GM23248 (cell line): ENCODE results near the gene FGF21. TPM values are rescaled to one million over a fixed set of nuclear protein-coding genes. Genes with fewer than 3 reads are reported as not detected.

ENCODE experiments used
- DNase-seq: peaks from one replicate; pipeline ENCODE4 v3.0.0-alpha.2; 2015
- H2AFZ ChIP-seq: fragments of 200-600 bp; sonication (generic); 2 replicates; pipeline ENCODE4 v1.6.1; 2016; ENCODE audit warnings: antibody characterized with exemption
- H3F3A ChIP-seq: fragments of 200-600 bp; sonication (generic); 2 replicates; pipeline ENCODE4 v1.6.1; 2016; ENCODE audit warnings: mild to moderate bottlenecking, antibody characterized with exemption, mixed run types; ENCODE audit not compliant: insufficient read depth
- H3K27ac ChIP-seq: fragments of 200-600 bp; sonication (generic); 2 replicates; pipeline ENCODE4 v1.5.1; 2016; ENCODE audit warnings: mild to moderate bottlenecking
- H3K27me3 ChIP-seq: fragments of 200-600 bp; sonication (generic); replicated peaks from 2 replicates; pipeline ENCODE4 v1.6.1; 2016; ENCODE audit warnings: mild to moderate bottlenecking; ENCODE audit not compliant: insufficient read depth
- H3K36me3 ChIP-seq: fragments of 200-600 bp; sonication (generic); 2 replicates; pipeline ENCODE4 v1.6.1; 2016; ENCODE audit warnings: low read depth, mild to moderate bottlenecking
- H3K4me1 ChIP-seq: fragments of 200-600 bp; sonication (generic); 2 replicates; pipeline ENCODE4 v1.6.1; 2016; ENCODE audit warnings: mild to moderate bottlenecking; ENCODE audit not compliant: insufficient read depth
- H3K4me2 ChIP-seq: fragments of 200-600 bp; sonication (generic); one replicate; pipeline ENCODE4 v1.6.1; 2016; ENCODE audit warnings: mild to moderate bottlenecking; ENCODE audit not compliant: unreplicated experiment
- H3K4me3 ChIP-seq: fragments of 200-600 bp; sonication (generic); 2 replicates; pipeline ENCODE4 v1.5.1; 2016; ENCODE audit warnings: mild to moderate bottlenecking
- H3K79me2 ChIP-seq: fragments of 200-600 bp; sonication (generic); 2 replicates; pipeline ENCODE4 v1.6.1; 2016; ENCODE audit warnings: mild to moderate bottlenecking; ENCODE audit not compliant: insufficient read depth
- H3K9ac ChIP-seq: fragments of 200-600 bp; sonication (generic); 2 replicates; pipeline ENCODE4 v1.6.1; 2016; ENCODE audit warnings: mild to moderate bottlenecking
- H3K9me2 ChIP-seq: fragments of 200-600 bp; sonication (generic); 2 replicates; pipeline ENCODE4 v1.6.1; 2016; ENCODE audit warnings: mixed run types, mild to moderate bottlenecking, moderate library complexity; ENCODE audit not compliant: insufficient read depth
- H3K9me3 ChIP-seq: fragments of 200-600 bp; sonication (generic); one replicate; pipeline ENCODE4 v1.6.1; 2017; ENCODE audit warnings: low read depth
- H4K20me1 ChIP-seq: fragments of 200-600 bp; sonication (generic); 2 replicates; pipeline ENCODE4 v1.6.0; 2016; ENCODE audit not compliant: insufficient read depth
- EZH2 ChIP-seq: fragments of 200-600 bp; sonication (generic); IDR thresholded peaks from 2 replicates; pipeline ENCODE4 v1.6.1; 2018; ENCODE audit warnings: antibody characterized with exemption, mild to moderate bottlenecking; ENCODE audit not compliant: insufficient read depth, poor library complexity, severe bottlenecking
- EZH2phosphoT487 ChIP-seq: fragments of 200-600 bp; sonication (generic); IDR thresholded peaks from 2 replicates; pipeline ENCODE4 v1.6.1; 2018; ENCODE audit warnings: antibody characterized with exemption, moderate library complexity, mild to moderate bottlenecking, low read depth; ENCODE audit not compliant: insufficient read depth
- WGBS, 2 experiments: methylation state at CpG; one replicate each; pipeline ENCODE4 v1.1.6; 2015 to 2017; ENCODE audit warnings: low lambda C conversion rate in 2 of 2, low coverage in 1 of 2; ENCODE audit errors: missing lambda C conversion rate in 2 of 2; 5-methylcytosine and 5-hydroxymethylcytosine counted together
- in situ Hi-C: fragments of 300-500 bp; cut with MboI; formaldehyde crosslinking; loops from 2 replicates; pipeline ENCODE4 v1.15.0; 2020
- polyA plus RNA-seq: library from polyadenylated mRNA; unstranded; fragments of >200 nt; fragmentation: Nextera tagmentation; extraction: Ambion mirVana; gene quantifications from 2 replicates; pipeline ENCODE4 v1.2.1, GENCODE V29; 2016
- total RNA-seq: library from RNA; depleted of rRNA; stranded (reverse); fragments of >200 nt; shearing (Covaris generic); gene quantifications from 2 replicates; pipeline ENCODE4 v1.2.3, GENCODE V29; 2014

The FGF21 gene
- total and polyA plus RNA-seq, 2 experiments from 2014 or later: not detected

DNA sequence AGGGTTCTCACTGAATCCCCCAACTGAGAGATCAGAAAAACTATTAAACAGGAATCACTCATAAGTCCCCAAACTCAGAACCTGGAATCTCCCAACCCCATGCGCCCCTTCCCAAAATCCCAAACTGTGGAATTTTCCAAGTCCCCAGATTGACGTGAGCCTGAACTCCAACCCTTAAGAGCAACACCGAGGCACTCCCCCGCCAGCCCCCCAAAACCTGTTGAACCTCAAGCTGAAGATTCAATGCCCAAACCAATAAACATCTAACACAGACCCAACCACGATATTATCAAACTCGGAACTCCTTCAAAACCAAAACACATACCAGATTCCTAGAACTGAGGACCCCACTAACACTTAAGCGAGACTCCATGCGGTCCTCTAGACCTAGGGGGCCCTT lies 9.2 kb upstream of the FGF21 start:
- H3K27ac ChIP-seq: no peak overlapping the region
- DNase-seq: no peak
- 69% methylated on average over 8 of the region's 8 CpGs for WGBS, 2 experiments
- H3K36me3 ChIP-seq: no peaks in the 10 kb centered on the region
- H3K9ac ChIP-seq: no peak overlapping the region
- no peaks in the 10 kb centered on the region for H3F3A ChIP-seq
- in situ Hi-C loops: no loop called here
- TF ChIP-seq EZH2 (no peak), EZH2phosphoT487 (no peak)
- H3K79me2 ChIP-seq: no peaks in the 10 kb centered on the region
- peaks cover 6% of the 10 kb centered on the region; the same call in 1 of the 2 replicates for H3K27me3 ChIP-seq
- no peaks in the 10 kb centered on the region for H4K20me1 ChIP-seq
- no peaks in the 10 kb centered on the region for H3K9me3 ChIP-seq
- H3K4me2 ChIP-seq: no peak overlapping the region
- H2AFZ ChIP-seq: 0 out of 2 replicates have a peak overlapping the region, but pooled peaks have one; percentile 89
- H3K4me3 ChIP-seq: no peak overlapping the region
- H3K4me1 ChIP-seq: no peaks in the 10 kb centered on the region
- no peaks in the 10 kb centered on the region for H3K9me2 ChIP-seq

DNA sequence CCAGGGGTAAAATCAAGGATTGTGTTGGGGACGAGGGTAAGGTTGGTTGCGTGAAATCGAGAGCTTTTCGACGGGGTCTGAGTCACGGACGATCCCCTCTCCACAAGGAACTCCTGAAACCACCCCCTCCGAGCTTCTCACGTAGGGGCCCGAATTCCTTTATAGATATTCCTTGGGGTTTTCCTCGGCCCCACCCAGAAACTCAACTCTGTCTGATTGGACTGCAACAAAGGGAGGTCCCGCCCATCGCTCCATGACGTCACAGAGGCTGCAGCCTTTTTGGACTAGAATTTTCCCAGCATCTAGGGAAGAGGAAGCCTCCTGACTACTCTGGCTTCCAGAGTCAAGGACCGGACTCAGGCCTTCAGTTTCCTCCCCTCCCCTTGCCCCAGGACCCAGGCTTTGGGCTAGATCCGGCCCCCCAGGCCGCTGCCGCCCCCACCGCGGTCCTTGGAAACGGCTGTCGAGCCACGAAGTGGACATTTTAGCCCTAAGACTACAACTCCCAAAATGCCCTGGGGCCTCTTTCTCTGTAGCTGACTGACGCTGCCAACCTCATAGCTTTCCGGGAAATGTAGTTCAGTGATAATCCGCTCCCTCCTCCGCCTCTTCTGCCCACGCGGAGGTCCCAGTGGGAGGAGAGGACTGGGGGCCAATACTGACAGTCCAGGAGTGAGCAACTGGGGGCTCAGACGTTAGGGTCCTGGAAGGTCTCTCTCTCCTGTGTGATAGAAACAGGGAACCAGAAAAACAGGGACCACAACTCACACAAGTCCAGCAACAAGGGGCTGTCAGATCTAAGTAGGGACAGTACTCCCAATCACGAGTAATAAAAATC lies 8.4 kb upstream of the FGF21 start, which contains the start of gene IZUMO1:
TSS of gene IZUMO1 (minus strand) at position 172 of the 838 bp plus-strand sequence. CDS start 1,050 bp downstream, outside the sequence.
- Histone ChIP-seq H3K36me3 (no peaks in the 10 kb centered on the region), H4K20me1 (no peaks in the 10 kb centered on the region), H3K27ac (no peak within 1 kb of the TSS), H3K4me1 (no peaks in the 10 kb centered on the region), H3K27me3 (peaks cover 14% of the 10 kb centered on the region), H3F3A (no peaks in the 10 kb centered on the region), H3K4me3 (peak within 1 kb of the TSS; percentile 73), H3K79me2 (no peaks in the 10 kb centered on the region), H3K4me2 (peak within 1 kb of the TSS; percentile 72), H2AFZ (peak within 1 kb of the TSS; percentile 89), H3K9me2 (no peaks in the 10 kb centered on the region), H3K9me3 (no peaks in the 10 kb centered on the region), H3K9ac (peak within 1 kb of the TSS; percentile 59)
- in situ Hi-C loops: no loop called here
- DNase-seq: peak; percentile 90
- TF ChIP-seq EZH2: no peak
- 16 to 17% methylated on average over 27 to 31 of the region's 31 CpGs for WGBS, 2 experiments

DNA sequence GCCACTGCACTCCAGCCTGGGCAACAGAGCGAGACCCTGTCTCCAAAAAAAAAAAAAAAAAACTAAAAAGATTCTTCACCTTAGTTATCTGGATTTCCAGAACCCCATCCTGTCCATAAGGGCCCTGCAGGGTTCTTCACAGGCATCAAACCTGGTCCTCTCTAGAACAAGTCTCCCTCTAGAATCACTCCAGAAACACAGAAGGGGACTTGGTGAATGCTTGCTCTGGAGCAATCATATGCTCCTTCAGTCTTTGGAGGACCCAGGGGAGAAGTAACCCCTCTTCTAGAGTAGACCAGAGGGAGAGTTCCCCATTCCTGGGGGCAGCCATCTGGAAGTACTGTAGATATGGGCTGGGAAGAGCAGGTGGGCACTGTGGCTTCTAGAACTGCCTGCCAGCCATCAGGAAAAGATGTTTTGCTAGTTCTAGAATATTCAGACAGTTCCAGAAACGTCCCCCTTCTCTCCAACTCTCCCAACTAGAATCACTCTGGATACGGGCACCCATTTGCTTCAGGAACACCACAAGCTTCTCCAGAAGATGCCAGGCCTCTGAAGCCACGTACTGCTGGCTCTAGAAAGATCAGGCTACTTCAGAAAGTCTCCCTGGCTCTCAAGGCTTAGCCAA lies 5.6 kb upstream of the FGF21 start:
- Histone ChIP-seq H3K27me3 (peaks cover 30% of the 10 kb centered on the region), H3K9me2 (no peaks in the 10 kb centered on the region), H2AFZ (no peak overlapping the region), H4K20me1 (no peaks in the 10 kb centered on the region), H3K9ac (no peak overlapping the region), H3K4me2 (no peak overlapping the region), H3K79me2 (no peaks in the 10 kb centered on the region), H3K27ac (no peak overlapping the region), H3K36me3 (no peaks in the 10 kb centered on the region), H3F3A (no peaks in the 10 kb centered on the region), H3K4me1 (no peaks in the 10 kb centered on the region), H3K4me3 (no peak overlapping the region), H3K9me3 (no peaks in the 10 kb centered on the region)
- in situ Hi-C loops: no loop called here
- DNase-seq: no peak
- TF ChIP-seq EZH2 (no peak), EZH2phosphoT487 (no peak)
- 43 to 59% methylated on average over 2 to 4 of the region's 4 CpGs for WGBS, 2 experiments

DNA sequence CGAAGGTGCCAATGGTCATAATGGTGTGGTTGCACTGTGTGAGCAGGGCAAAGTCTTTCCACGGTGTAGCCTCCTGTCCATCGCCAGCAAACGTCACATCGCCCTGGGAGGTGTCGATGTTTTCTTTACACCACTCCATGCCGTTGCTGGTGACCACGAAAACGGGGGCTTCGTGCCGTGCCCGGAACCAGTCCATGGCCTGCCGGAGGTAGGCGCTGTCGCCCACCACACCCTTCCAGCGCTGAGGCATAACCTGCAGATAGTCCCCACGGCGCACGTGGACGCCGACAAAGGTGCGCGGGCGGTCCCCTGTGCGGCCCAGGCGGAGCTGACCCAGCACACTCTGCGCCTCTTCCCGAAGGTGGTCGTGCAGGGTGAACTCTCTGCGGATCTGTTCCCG lies 5.0 kb upstream of the FGF21 start:
- Histone ChIP-seq H3K9me3 (no peaks in the 10 kb centered on the region), H4K20me1 (no peaks in the 10 kb centered on the region), H3K4me1 (no peaks in the 10 kb centered on the region), H3F3A (no peaks in the 10 kb centered on the region), H3K36me3 (no peaks in the 10 kb centered on the region), H3K4me3 (no peak overlapping the region), H3K9me2 (no peaks in the 10 kb centered on the region), H3K79me2 (no peaks in the 10 kb centered on the region), H2AFZ (no peak overlapping the region), H3K9ac (no peak overlapping the region), H3K4me2 (no peak overlapping the region), H3K27me3 (peaks cover 30% of the 10 kb centered on the region), H3K27ac (no peak overlapping the region)
- 88 to 92% methylated on average over 31 of the region's 31 CpGs for WGBS, 2 experiments
- no peak for DNase-seq
- in situ Hi-C loops: no loop called here
- TF ChIP-seq EZH2phosphoT487: no peak
- TF ChIP-seq EZH2: no peak
